DOHH2 (cell line): Measurements from ENCODE around the gene ICAM5.
A peak's percentile ranks its signal among the peaks of the same experiment; 100 is the strongest.
"Not testable (repeated sequence)": the region's sequence is repeated elsewhere in the genome, so short reads cannot be mapped to it uniquely, and the experiment has no call there.

Experiments
- H3F3A ChIP-seq: fragments of 200-600 bp; sonication (generic), shearing (Covaris generic); 2 replicates; pipeline ENCODE4 v1.6.0; 2016; ENCODE audit warnings: antibody characterized with exemption, mild to moderate bottlenecking; ENCODE audit not compliant: control insufficient read depth, insufficient read depth
- H3K27ac ChIP-seq: fragments of 200-600 bp; sonication (generic); 2 replicates; pipeline ENCODE4 v1.5.1; 2014; ENCODE audit warnings: low read depth, mild to moderate bottlenecking, low read length, moderate library complexity
- H3K27me3 ChIP-seq: fragments of 200-600 bp; sonication (generic); 2 replicates; pipeline ENCODE4 v1.6.1; 2014; ENCODE audit warnings: mild to moderate bottlenecking, low read length, mixed read lengths; ENCODE audit not compliant: control insufficient read depth
- H3K36me3 ChIP-seq: fragments of 200-600 bp; sonication (generic); 2 replicates; pipeline ENCODE4 v1.6.1; 2014; ENCODE audit warnings: mild to moderate bottlenecking, low read length, moderate library complexity, mixed read lengths; ENCODE audit not compliant: control insufficient read depth
- H3K4me1 ChIP-seq: fragments of 200-600 bp; sonication (generic); 2 replicates; pipeline ENCODE4 v1.6.1; 2014; ENCODE audit warnings: mild to moderate bottlenecking, low read length, mixed read lengths; ENCODE audit not compliant: control insufficient read depth
- H3K4me2 ChIP-seq: fragments of 200-600 bp; sonication (generic); 2 replicates; pipeline ENCODE4 v1.6.0; 2014; ENCODE audit warnings: mild to moderate bottlenecking, low read length, moderate library complexity
- H3K4me3 ChIP-seq: fragments of 200-600 bp; sonication (generic); 2 replicates; pipeline ENCODE4 v1.5.1; 2014; ENCODE audit warnings: mild to moderate bottlenecking, low read length, mixed read lengths
- H3K79me2 ChIP-seq: fragments of 200-600 bp; sonication (generic); 2 replicates; pipeline ENCODE4 v1.6.1; 2014; ENCODE audit warnings: mild to moderate bottlenecking, low read length, mixed read lengths; ENCODE audit not compliant: control insufficient read depth
- H3K9me2 ChIP-seq: fragments of 200-600 bp; sonication (generic); replicated peaks from 2 replicates; pipeline ENCODE4 v1.6.1; 2014; ENCODE audit warnings: mild to moderate bottlenecking, low read length, mixed read lengths; ENCODE audit not compliant: control insufficient read depth
- H3K9me3 ChIP-seq: fragments of 200-600 bp; sonication (generic); 2 replicates; pipeline ENCODE4 v1.6.1; 2014; ENCODE audit warnings: antibody characterized with exemption, low read length, mixed read lengths; ENCODE audit not compliant: control insufficient read depth, insufficient read depth
- H4K20me1 ChIP-seq: fragments of 200-600 bp; sonication (generic); 2 replicates; pipeline ENCODE4 v1.6.0; 2014; ENCODE audit warnings: low read depth, mild to moderate bottlenecking, antibody characterized with exemption, low read length, moderate library complexity; ENCODE audit not compliant: control insufficient read depth, insufficient read depth
- CTCF ChIP-seq: fragments of 200-600 bp; sonication (generic); IDR thresholded peaks from one replicate; pipeline ENCODE4 v1.5.1; 2014; ENCODE audit warnings: antibody characterized with exemption, mild to moderate bottlenecking, low read depth, low read length; ENCODE audit not compliant: poor library complexity, severe bottlenecking
- EZH2phosphoT487 ChIP-seq: fragments of 200-600 bp; sonication (generic); IDR thresholded peaks from 2 replicates; pipeline ENCODE4 v1.6.1; 2017; ENCODE audit warnings: borderline replicate concordance, mild to moderate bottlenecking, antibody characterized with exemption, low read length, moderate library complexity, mixed read lengths

The ICAM5 gene

GRCh38 chr19:10335352-10335985 is 45.7 kb downstream of the ICAM5 start:
- Histone ChIP-seq H3F3A (no peaks in the 10 kb centered on the region; the same call in 1 of the 2 replicates), H3K27ac (no peak overlapping the region), H3K9me2 (no peaks in the 10 kb centered on the region), H3K36me3 (peaks cover 23% of the 10 kb centered on the region), H3K4me3 (no peak overlapping the region), H3K4me1 (peaks cover 47% of the 10 kb centered on the region), H3K4me2 (peak overlapping the region; percentile 91), H3K79me2 (peaks cover 50% of the 10 kb centered on the region), H3K9me3 (no peaks in the 10 kb centered on the region), H4K20me1 (peaks cover 12% of the 10 kb centered on the region), H3K27me3 (no peaks in the 10 kb centered on the region)
- no peak for TF ChIP-seq EZH2phosphoT487
- no peak for TF ChIP-seq CTCF

GRCh38 chr19:10336725-10337124 is 47.0 kb downstream of the ICAM5 start:
- H3F3A ChIP-seq, H3K27ac ChIP-seq, H3K9me2 ChIP-seq, H3K4me2 ChIP-seq, H3K4me3 ChIP-seq, H4K20me1 ChIP-seq, H3K9me3 ChIP-seq, H3K27me3 ChIP-seq: not testable (repeated sequence)
- Histone ChIP-seq H3K79me2 (peaks cover 39% of the 10 kb centered on the region), H3K36me3 (peaks cover 16% of the 10 kb centered on the region), H3K4me1 (peaks cover 45% of the 10 kb centered on the region)

- Histone ChIP-seq H3K4me1 (peaks cover 36% of the 10 kb centered on the region), H3K27me3 (no peaks in the 10 kb centered on the region), H3K4me3 (peak overlapping the region; percentile 85), H3K36me3 (peaks cover 4% of the 10 kb centered on the region; the same call in 1 of the 2 replicates), H3K9me2 (no peaks in the 10 kb centered on the region), H3K79me2 (peaks cover 20% of the 10 kb centered on the region), H3K27ac (peak overlapping the region; percentile 40), H3K9me3 (no peaks in the 10 kb centered on the region), H4K20me1 (no peaks in the 10 kb centered on the region), H3K4me2 (peak overlapping the region; percentile 96), H3F3A (no peaks in the 10 kb centered on the region; the same call in 1 of the 2 replicates)
- TF ChIP-seq CTCF (no peak), EZH2phosphoT487 (no peak)
These were observed 49.2 kb downstream of the ICAM5 start for GRCh38 chr19:10338940-10339339.

- peaks cover 2% of the 10 kb centered on the region; the same call in 1 of the 2 replicates for H3K36me3 ChIP-seq
- no peak for TF ChIP-seq EZH2phosphoT487
- TF ChIP-seq CTCF, result no peak
- H3K27me3 ChIP-seq, result no peaks in the 10 kb centered on the region
- H3K79me2 ChIP-seq, result peaks cover 14% of the 10 kb centered on the region
- peak within 1 kb of the TSS; percentile 96 for H3K4me2 ChIP-seq
- H3K9me2 ChIP-seq, result no peaks in the 10 kb centered on the region
- H3K4me3 ChIP-seq, result peak within 1 kb of the TSS; percentile 85
- H3K9me3 ChIP-seq, result no peaks in the 10 kb centered on the region
- peaks cover 31% of the 10 kb centered on the region for H3K4me1 ChIP-seq
- H4K20me1 ChIP-seq, result no peaks in the 10 kb centered on the region
- H3F3A ChIP-seq, result no peaks in the 10 kb centered on the region; the same call in 1 of the 2 replicates
- peak within 1 kb of the TSS; percentile 40 for H3K27ac ChIP-seq
These were observed 49.7 kb downstream of the ICAM5 start, which contains the start of gene ICAM3 for GRCh38 chr19:10339380-10339960. Gene ICAM3, minus strand, starts transcription at chr19:10339624. Its CDS starts 10 bp downstream, at chr19:10339614.
